Measurements from ENCODE around the gene RYR2. TPM values are rescaled to one million over a fixed set of nuclear protein-coding genes. Genes with fewer than 3 reads are reported as not detected.

The RYR2 gene
- total RNA-seq, 1 experiment from 2014 or later, result 2.8 TPM

DNA sequence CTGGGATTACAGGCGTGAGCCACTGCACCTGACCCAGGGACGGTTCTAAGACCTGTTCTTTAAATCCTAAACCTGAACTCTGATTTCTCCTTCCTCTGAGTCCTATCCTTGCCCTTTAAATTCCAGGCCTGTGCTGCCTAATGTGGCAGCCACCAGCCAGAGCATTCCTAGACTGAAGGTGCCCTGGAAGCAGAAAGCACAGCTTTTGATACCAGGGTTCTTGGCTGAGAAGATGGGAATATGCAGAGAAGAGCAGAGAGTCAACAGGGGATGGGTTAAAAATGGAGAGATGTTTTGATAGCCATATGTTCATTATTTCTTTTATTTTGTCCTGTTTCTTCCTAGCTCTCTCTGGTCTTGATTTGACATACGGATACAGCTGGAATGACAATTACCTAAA lies 49.7 kb downstream of the RYR2 start:
- intact Hi-C loops (cut with micrococcal nuclease; ENCODE audit: unreplicated experiment), result no loop called here
- TF ChIP-seq, protein P1, sequence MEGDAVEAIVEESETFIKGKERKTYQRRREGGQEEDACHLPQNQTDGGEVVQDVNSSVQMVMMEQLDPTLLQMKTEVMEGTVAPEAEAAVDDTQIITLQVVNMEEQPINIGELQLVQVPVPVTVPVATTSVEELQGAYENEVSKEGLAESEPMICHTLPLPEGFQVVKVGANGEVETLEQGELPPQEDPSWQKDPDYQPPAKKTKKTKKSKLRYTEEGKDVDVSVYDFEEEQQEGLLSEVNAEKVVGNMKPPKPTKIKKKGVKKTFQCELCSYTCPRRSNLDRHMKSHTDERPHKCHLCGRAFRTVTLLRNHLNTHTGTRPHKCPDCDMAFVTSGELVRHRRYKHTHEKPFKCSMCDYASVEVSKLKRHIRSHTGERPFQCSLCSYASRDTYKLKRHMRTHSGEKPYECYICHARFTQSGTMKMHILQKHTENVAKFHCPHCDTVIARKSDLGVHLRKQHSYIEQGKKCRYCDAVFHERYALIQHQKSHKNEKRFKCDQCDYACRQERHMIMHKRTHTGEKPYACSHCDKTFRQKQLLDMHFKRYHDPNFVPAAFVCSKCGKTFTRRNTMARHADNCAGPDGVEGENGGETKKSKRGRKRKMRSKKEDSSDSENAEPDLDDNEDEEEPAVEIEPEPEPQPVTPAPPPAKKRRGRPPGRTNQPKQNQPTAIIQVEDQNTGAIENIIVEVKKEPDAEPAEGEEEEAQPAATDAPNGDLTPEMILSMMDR (conservative IDR thresholded peaks at IDR 0.05; ENCODE audit: low read depth, low read length), result no peak
- TF ChIP-seq EZH2 (IDR thresholded peaks at IDR 0.05; ENCODE audit: borderline replicate concordance, low read depth, low read length, poor library complexity, severe bottlenecking), result no peak
- CTCF ChIA-PET, result no interaction called here
- H3K27ac ChIP-seq (ENCODE audit: low read depth, low read length, poor library complexity, severe bottlenecking), result no peak overlapping the region
- no peaks in the 10 kb centered on the region for H3K36me3 ChIP-seq (ENCODE audit: insufficient read depth, low read length, poor library complexity, severe bottlenecking)
- no peaks in the 10 kb centered on the region for H3K27me3 ChIP-seq (replicated peaks; ENCODE audit: insufficient read depth, low read depth, low read length, poor library complexity)
- H3K4me1 ChIP-seq (ENCODE audit: insufficient read depth, low read length, poor library complexity, severe bottlenecking), result no peaks in the 10 kb centered on the region
- POLR2A ChIA-PET (ENCODE audit: low non-redundant PET), result no interaction called here
- no peaks in the 10 kb centered on the region for H3K9me3 ChIP-seq (ENCODE audit: low read depth, low read length, poor library complexity, severe bottlenecking)
- no peak overlapping the region for H3K4me3 ChIP-seq (ENCODE audit: low read depth, low read length, poor library complexity, severe bottlenecking)
- no peak for DNase-seq (ENCODE audit: low spot score)
- no TSS peak for BruUV-seq (replicated peaks)

DNA sequence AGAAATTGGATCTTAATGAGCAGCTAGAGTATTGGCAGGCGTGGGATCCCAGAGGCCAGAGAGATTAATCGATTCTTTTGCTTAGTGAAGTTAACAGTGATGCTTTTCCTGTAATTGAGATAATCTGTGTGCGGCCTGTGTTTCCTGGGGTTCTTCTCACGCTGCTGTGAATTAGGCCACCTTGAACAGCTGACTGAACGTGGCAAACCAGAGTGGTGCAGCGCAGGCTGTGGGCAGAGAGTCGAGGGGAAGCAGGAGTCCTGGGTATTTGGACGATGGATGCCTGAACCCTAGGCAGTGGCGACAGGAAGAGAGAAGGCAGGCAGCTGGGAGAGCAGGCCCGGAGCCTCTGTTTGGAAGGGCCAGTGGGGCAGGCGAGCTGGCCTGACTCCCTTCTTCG lies 51.7 kb downstream of the RYR2 start:
- no peaks in the 10 kb centered on the region for H3K36me3 ChIP-seq (ENCODE audit: insufficient read depth, low read length, poor library complexity, severe bottlenecking)
- no peak overlapping the region for H3K4me3 ChIP-seq (ENCODE audit: low read depth, low read length, poor library complexity, severe bottlenecking)
- POLR2A ChIA-PET (ENCODE audit: low non-redundant PET), result no interaction called here
- intact Hi-C loops (cut with micrococcal nuclease; ENCODE audit: unreplicated experiment), result no loop called here
- DNase-seq (ENCODE audit: low spot score), result no peak
- H3K4me1 ChIP-seq (ENCODE audit: insufficient read depth, low read length, poor library complexity, severe bottlenecking), result no peaks in the 10 kb centered on the region
- no peaks in the 10 kb centered on the region for H3K9me3 ChIP-seq (ENCODE audit: low read depth, low read length, poor library complexity, severe bottlenecking)
- H3K27me3 ChIP-seq (replicated peaks; ENCODE audit: insufficient read depth, low read depth, low read length, poor library complexity), result no peaks in the 10 kb centered on the region
- CTCF ChIA-PET, result no interaction called here
- no TSS peak for BruUV-seq (replicated peaks)
- no peak for TF ChIP-seq EZH2 (IDR thresholded peaks at IDR 0.05; ENCODE audit: borderline replicate concordance, low read depth, low read length, poor library complexity, severe bottlenecking)
- TF ChIP-seq, protein P1 (conservative IDR thresholded peaks at IDR 0.05; ENCODE audit: low read depth, low read length), result no peak
- no peak overlapping the region for H3K27ac ChIP-seq (ENCODE audit: low read depth, low read length, poor library complexity, severe bottlenecking)

DNA sequence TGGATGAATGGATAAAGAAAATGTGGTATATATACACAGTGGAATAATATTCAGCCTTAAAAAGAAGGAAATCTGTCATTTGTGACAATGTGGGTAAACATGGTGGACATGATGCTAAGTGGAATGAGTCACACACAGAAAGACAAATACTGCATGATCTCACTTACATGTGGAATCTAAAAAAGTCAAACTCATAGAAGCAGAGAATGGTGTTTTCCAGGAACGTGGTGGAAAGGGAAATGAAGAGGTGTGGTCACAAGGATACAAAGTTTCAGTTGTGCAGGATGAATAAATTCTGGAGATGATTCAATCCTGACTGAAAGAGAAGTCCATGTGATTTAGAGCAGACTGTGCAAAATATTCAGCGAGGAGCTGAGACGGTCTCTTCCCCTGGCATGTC lies 56.6 kb downstream of the RYR2 start:
- no peak for DNase-seq (ENCODE audit: low spot score)
- intact Hi-C loops (cut with micrococcal nuclease; ENCODE audit: unreplicated experiment), result no loop called here
- TF ChIP-seq EZH2 (IDR thresholded peaks at IDR 0.05; ENCODE audit: borderline replicate concordance, low read depth, low read length, poor library complexity, severe bottlenecking), result no peak
- TF ChIP-seq, protein P1 (conservative IDR thresholded peaks at IDR 0.05; ENCODE audit: low read depth, low read length), result no peak
- ChIA-PET CTCF (no interaction called here), POLR2A (ENCODE audit: low non-redundant PET) (no interaction called here)
- no TSS peak for BruUV-seq (replicated peaks)
- Histone ChIP-seq H3K36me3 (ENCODE audit: insufficient read depth, low read length, poor library complexity, severe bottlenecking) (no peaks in the 10 kb centered on the region), H3K4me3 (ENCODE audit: low read depth, low read length, poor library complexity, severe bottlenecking) (no peak overlapping the region), H3K4me1 (ENCODE audit: insufficient read depth, low read length, poor library complexity, severe bottlenecking) (no peaks in the 10 kb centered on the region), H3K27me3 (replicated peaks; ENCODE audit: insufficient read depth, low read depth, low read length, poor library complexity) (no peaks in the 10 kb centered on the region), H3K9me3 (ENCODE audit: low read depth, low read length, poor library complexity, severe bottlenecking) (no peaks in the 10 kb centered on the region), H3K27ac (ENCODE audit: low read depth, low read length, poor library complexity, severe bottlenecking) (no peak overlapping the region)

Data from A673 (cell line).